ENCODE measurements around the gene WHRN. TPM values are rescaled to one million over a fixed set of nuclear protein-coding genes. Genes with fewer than 3 reads are reported as not detected.
A peak's percentile ranks its signal among the peaks of the same experiment; 100 is the strongest.

The WHRN gene
- total and polyA plus RNA-seq, 2 of the 13 experiments (the other 11 are each of a cell fraction or from before 2014, with no cell fraction given) = 2.3 to 5.3 TPM

DNA sequence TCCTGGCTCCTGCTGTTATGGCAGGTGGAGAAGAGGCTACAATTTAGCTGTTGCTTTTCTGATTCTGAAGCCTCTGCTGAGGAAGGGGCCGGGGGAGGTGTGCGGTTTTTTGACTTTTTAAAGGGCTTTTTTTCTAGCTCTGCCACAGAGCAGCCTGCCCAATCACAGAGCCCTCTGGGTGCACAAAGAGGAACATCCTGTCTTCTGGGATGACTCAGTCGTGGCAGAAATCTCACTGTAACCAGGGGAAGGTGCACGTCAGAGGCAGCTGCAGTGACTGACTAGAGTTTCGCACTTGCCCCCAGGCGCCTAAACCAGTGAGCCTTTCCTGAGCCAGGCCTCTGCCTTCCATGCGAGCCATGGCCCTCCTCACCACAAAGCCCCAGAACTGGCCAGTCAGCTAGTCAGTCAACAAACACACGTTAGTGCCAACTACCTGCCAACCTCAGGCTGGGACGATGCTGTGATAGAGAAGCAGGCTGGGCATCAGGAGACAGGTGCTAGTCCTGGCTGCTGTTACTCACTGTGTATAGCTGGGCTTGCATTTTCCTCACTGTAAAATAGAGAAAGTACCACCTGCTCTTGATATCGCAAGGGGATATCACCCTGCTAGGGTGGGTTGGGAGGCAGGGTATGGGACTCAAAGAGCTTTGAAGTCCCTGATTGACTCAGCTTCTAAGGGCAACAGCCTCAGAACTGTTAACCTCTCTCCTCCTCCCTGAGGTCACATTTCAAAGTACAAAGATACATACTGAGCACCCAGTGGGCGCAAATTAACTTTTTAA lies 119.7 kb downstream of the WHRN start (continued):
- TF ChIP-seq EP300 (IDR thresholded peaks at IDR 0.05; ENCODE audit: low read depth in 2 of 2, low read length in 2 of 2) (peak in 1 of 2 experiments; percentile 8; a peak in 1 of 4 replicates), EP300 (CRISPR knock-in tag; IDR thresholded peaks at IDR 0.05; ENCODE audit: borderline replicate concordance) (no peak), ZNF550 (CRISPR knock-in tag; IDR thresholded peaks at IDR 0.05; ENCODE audit: borderline replicate concordance) (no peak), ZNF543 (CRISPR knock-in tag; IDR thresholded peaks at IDR 0.05) (no peak), ARID3A (IDR thresholded peaks at IDR 0.05; ENCODE audit: low read depth, low read length) (no peak), REPIN1 (CRISPR knock-in tag; IDR thresholded peaks at IDR 0.05; ENCODE audit: borderline replicate concordance, low read depth) (no peak), CBFB (CRISPR knock-in tag; IDR thresholded peaks at IDR 0.05) (no peak), LCORL (IDR thresholded peaks at IDR 0.05) (no peak), LCORL (CRISPR knock-in tag; IDR thresholded peaks at IDR 0.05) (0 out of 2 replicates have a peak, but pooled peaks have one; percentile 18), NFKBIZ (CRISPR knock-in tag; IDR thresholded peaks at IDR 0.05) (no peak), SP5 (CRISPR knock-in tag; IDR thresholded peaks at IDR 0.05; ENCODE audit: borderline replicate concordance, low read depth) (peak; percentile 24; the same call in 1 of the 2 replicates), POLR2AphosphoS5 (IDR thresholded peaks at IDR 0.05; ENCODE audit: low read depth, low read length) (no peak), TBX3 (IDR thresholded peaks at IDR 0.05; ENCODE audit: borderline replicate concordance) (no peak), ZNF451 (CRISPR knock-in tag; IDR thresholded peaks at IDR 0.05) (no peak), SCMH1 (CRISPR knock-in tag; IDR thresholded peaks at IDR 0.05; ENCODE audit: borderline replicate concordance) (no peak), NCOR1 (IDR thresholded peaks at IDR 0.05; ENCODE audit: borderline replicate concordance, low read length) (peak; percentile 47; the same call in 1 of the 2 replicates), SMC3 (IDR thresholded peaks at IDR 0.05; ENCODE audit: low read length) (no peak), HNRNPK (IDR thresholded peaks at IDR 0.05; ENCODE audit: low read depth, low read length, poor library complexity, severe bottlenecking) (no peak), SSRP1 (CRISPR knock-in tag; IDR thresholded peaks at IDR 0.05) (no peak), ZGPAT (CRISPR knock-in tag; IDR thresholded peaks at IDR 0.05) (no peak), BRD4 (CRISPR knock-in tag; IDR thresholded peaks at IDR 0.05) (no peak)
- TF ChIP-seq, protein P1, sequence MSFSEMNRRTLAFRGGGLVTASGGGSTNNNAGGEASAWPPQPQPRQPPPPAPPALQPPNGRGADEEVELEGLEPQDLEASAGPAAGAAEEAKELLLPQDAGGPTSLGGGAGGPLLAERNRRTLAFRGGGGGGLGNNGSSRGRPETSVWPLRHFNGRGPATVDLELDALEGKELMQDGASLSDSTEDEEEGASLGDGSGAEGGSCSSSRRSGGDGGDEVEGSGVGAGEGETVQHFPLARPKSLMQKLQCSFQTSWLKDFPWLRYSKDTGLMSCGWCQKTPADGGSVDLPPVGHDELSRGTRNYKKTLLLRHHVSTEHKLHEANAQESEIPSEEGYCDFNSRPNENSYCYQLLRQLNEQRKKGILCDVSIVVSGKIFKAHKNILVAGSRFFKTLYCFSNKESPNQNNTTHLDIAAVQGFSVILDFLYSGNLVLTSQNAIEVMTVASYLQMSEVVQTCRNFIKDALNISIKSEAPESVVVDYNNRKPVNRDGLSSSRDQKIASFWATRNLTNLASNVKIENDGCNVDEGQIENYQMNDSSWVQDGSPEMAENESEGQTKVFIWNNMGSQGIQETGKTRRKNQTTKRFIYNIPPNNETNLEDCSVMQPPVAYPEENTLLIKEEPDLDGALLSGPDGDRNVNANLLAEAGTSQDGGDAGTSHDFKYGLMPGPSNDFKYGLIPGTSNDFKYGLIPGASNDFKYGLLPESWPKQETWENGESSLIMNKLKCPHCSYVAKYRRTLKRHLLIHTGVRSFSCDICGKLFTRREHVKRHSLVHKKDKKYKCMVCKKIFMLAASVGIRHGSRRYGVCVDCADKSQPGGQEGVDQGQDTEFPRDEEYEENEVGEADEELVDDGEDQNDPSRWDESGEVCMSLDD (CRISPR knock-in tag; IDR thresholded peaks at IDR 0.05; ENCODE audit: borderline replicate concordance) = no peak
- TF ChIP-seq, protein P2, sequence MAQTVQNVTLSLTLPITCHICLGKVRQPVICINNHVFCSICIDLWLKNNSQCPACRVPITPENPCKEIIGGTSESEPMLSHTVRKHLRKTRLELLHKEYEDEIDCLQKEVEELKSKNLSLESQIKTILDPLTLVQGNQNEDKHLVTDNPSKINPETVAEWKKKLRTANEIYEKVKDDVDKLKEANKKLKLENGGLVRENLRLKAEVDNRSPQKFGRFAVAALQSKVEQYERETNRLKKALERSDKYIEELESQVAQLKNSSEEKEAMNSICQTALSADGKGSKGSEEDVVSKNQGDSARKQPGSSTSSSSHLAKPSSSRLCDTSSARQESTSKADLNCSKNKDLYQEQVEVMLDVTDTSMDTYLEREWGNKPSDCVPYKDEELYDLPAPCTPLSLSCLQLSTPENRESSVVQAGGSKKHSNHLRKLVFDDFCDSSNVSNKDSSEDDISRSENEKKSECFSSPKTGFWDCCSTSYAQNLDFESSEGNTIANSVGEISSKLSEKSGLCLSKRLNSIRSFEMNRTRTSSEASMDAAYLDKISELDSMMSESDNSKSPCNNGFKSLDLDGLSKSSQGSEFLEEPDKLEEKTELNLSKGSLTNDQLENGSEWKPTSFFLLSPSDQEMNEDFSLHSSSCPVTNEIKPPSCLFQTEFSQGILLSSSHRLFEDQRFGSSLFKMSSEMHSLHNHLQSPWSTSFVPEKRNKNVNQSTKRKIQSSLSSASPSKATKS (CRISPR knock-in tag; IDR thresholded peaks at IDR 0.05) = no peak

Data from HepG2 (cell line).